Measurements from ENCODE around the gene ARL16. TPM values are rescaled to one million over a fixed set of nuclear protein-coding genes. Genes with fewer than 3 reads are reported as not detected.

Gene ARL16
- polyA plus RNA-seq, 1 of the 3 experiments (the other 2 are of a cell fraction), result 148 TPM

- POLR2A ChIA-PET, result interaction anchor here (0.8 to 3.8 kb wide), 5 partner anchors 9 to 152 kb away, joined by 3 to 30 read pairs (median 6); partner anchors contain the start of gene MRPL12
- H3K79me2 ChIP-seq (ENCODE audit: insufficient read depth), result peaks cover 24% of the 10 kb centered on the region; the same call in 1 of the 2 replicates
- no peak overlapping the region for H3K9ac ChIP-seq
- 97% methylated on average over 39 of the region's 39 CpGs for WGBS (ENCODE audit: low lambda C conversion rate)
- CTCF ChIA-PET, result interaction anchor here (0.8 to 4.4 kb wide), 12 partner anchors 9 to 521 kb away, joined by 3 to 33 read pairs (median 4); partner anchors contain the start of gene MRPL12
- H3K4me3 ChIP-seq (ENCODE audit: low read depth in 2 of 2, low read length in 1 of 2), result no peak overlapping the region
- peak overlapping the region in 1 of 2 experiments; percentile 75; a peak in 1 of 4 replicates for H3K27ac ChIP-seq (ENCODE audit: low read depth in 2 of 2, low read length in 1 of 2)
- DNase-seq, result no peak
- H2AFZ ChIP-seq (ENCODE audit: low read depth), result no peak overlapping the region
- no peaks in the 10 kb centered on the region for H4K20me1 ChIP-seq (ENCODE audit: insufficient read depth)
- H3K9me3 ChIP-seq, result no peaks in the 10 kb centered on the region
- H3F3A ChIP-seq (replicated peaks; ENCODE audit: insufficient read depth), result peaks cover 17% of the 10 kb centered on the region
- TF ChIP-seq JUND (IDR thresholded peaks at IDR 0.05) (no peak), CTCF (IDR thresholded peaks at IDR 0.05) (no peak), RCOR1 (IDR thresholded peaks at IDR 0.05; ENCODE audit: low read length) (no peak), EP300 (IDR thresholded peaks at IDR 0.05; ENCODE audit: borderline replicate concordance in 1 of 2, low read depth in 1 of 2, low read length in 1 of 2) (no peak), YY1 (IDR thresholded peaks at IDR 0.05; ENCODE audit: low read depth) (no peak), SMC3 (IDR thresholded peaks at IDR 0.05; ENCODE audit: low read depth, low read length) (no peak), GATA2 (CRISPR knock-in tag; IDR thresholded peaks at IDR 0.05) (no peak), IRF3 (IDR thresholded peaks at IDR 0.05; ENCODE audit: low read depth, low read length) (no peak), GABPA (IDR thresholded peaks at IDR 0.05; ENCODE audit: low read depth) (no peak), TCF12 (IDR thresholded peaks at IDR 0.05) (no peak), RAD21 (IDR thresholded peaks at IDR 0.05; ENCODE audit: low read length) (no peak), TEAD4 (IDR thresholded peaks at IDR 0.05; ENCODE audit: borderline replicate concordance, insufficient read depth) (no peak), FOXM1 (IDR thresholded peaks at IDR 0.05; ENCODE audit: low read depth) (no peak), USF2 (IDR thresholded peaks at IDR 0.05; ENCODE audit: borderline replicate concordance, low read depth, low read length) (no peak), EZH2phosphoT487 (IDR thresholded peaks at IDR 0.05; ENCODE audit: borderline replicate concordance, low read depth) (no peak), MEF2A (IDR thresholded peaks at IDR 0.05; ENCODE audit: borderline replicate concordance, low read depth) (no peak), MAX (IDR thresholded peaks at IDR 0.05; ENCODE audit: low read depth) (no peak), USF1 (IDR thresholded peaks at IDR 0.05; ENCODE audit: borderline replicate concordance, low read depth) (no peak), ZBTB33 (IDR thresholded peaks at IDR 0.05; ENCODE audit: borderline replicate concordance, low read depth) (no peak), POLR2AphosphoS5 (IDR thresholded peaks at IDR 0.05; ENCODE audit: low read depth, low read length) (no peak)
- H3K9me2 ChIP-seq, result no peaks in the 10 kb centered on the region
- H3K27me3 ChIP-seq (ENCODE audit: insufficient read depth), result no peaks in the 10 kb centered on the region
- peaks cover 22 to 33% of the 10 kb centered on the region in 2 experiments; a peak in 3 of 4 replicates for H3K4me1 ChIP-seq (ENCODE audit: control insufficient read depth in 1 of 2, insufficient read depth in 2 of 2, low read depth in 1 of 2, low read length in 1 of 2)
- H3K4me2 ChIP-seq, result peak overlapping the region; percentile 89; the same call in 1 of the 2 replicates
- peaks cover 0 to 9% of the 10 kb centered on the region in 2 experiments for H3K36me3 ChIP-seq (replicated peaks in 1 of 2; ENCODE audit: control insufficient read depth in 1 of 2, insufficient read depth in 2 of 2, low read length in 1 of 2)
These were observed 31.0 kb upstream of the ARL16 start for GRCh38 chr17:81714412-81715106.
